MM.1S (cell line): ENCODE measurements around the gene ADAP1.

ENCODE experiments used
- DNase-seq: peaks from one replicate; pipeline ENCODE4 v3.0.0-alpha.2; 2015
- H2AFZ ChIP-seq: fragments of 300-600 bp; sonication (generic); 2 replicates; pipeline ENCODE4 v1.6.0; 2016; ENCODE audit warnings: antibody characterized with exemption, low read length
- H3F3A ChIP-seq: fragments of 300-600 bp; sonication (generic); 2 replicates; pipeline ENCODE4 v1.6.1; 2016; ENCODE audit warnings: mild to moderate bottlenecking, antibody characterized with exemption, low read length, moderate library complexity, mixed read lengths; ENCODE audit not compliant: insufficient read depth
- H3K27ac ChIP-seq: fragments of 300-600 bp; sonication (generic); 2 replicates; pipeline ENCODE4 v1.5.1; 2016; ENCODE audit warnings: mild to moderate bottlenecking, low read length
- H3K27me3 ChIP-seq: fragments of 300-600 bp; sonication (generic); replicated peaks from 2 replicates; pipeline ENCODE4 v1.6.0; 2016; ENCODE audit warnings: low read length; ENCODE audit not compliant: insufficient read depth
- H3K36me3 ChIP-seq: fragments of 300-600 bp; sonication (generic); replicated peaks from 2 replicates; pipeline ENCODE4 v1.6.1; 2016; ENCODE audit warnings: mild to moderate bottlenecking, low read length, mixed read lengths; ENCODE audit not compliant: insufficient read depth
- H3K4me1 ChIP-seq: fragments of 300-600 bp; sonication (generic); 2 replicates; pipeline ENCODE4 v1.6.1; 2016; ENCODE audit warnings: low read length, mixed read lengths
- H3K4me2 ChIP-seq: fragments of 300-600 bp; sonication (generic); 2 replicates; pipeline ENCODE4 v1.6.0; 2016; ENCODE audit warnings: low read depth, low read length
- H3K4me3 ChIP-seq: fragments of 300-600 bp; sonication (generic); 2 replicates; pipeline ENCODE4 v1.5.1; 2016; ENCODE audit warnings: low read length, mixed read lengths
- H3K79me2 ChIP-seq: fragments of 300-600 bp; sonication (generic); 2 replicates; pipeline ENCODE4 v1.6.1; 2016; ENCODE audit warnings: mixed run types, low read length, mixed read lengths
- H3K9ac ChIP-seq: fragments of 300-600 bp; sonication (generic); 2 replicates; pipeline ENCODE4 v1.6.1; 2016; ENCODE audit warnings: low read length, mixed read lengths
- H3K9me2 ChIP-seq: fragments of 300-600 bp; sonication (generic); replicated peaks from 2 replicates; pipeline ENCODE4 v1.6.1; 2016; ENCODE audit warnings: mild to moderate bottlenecking, low read length, mixed read lengths; ENCODE audit not compliant: insufficient read depth
- H3K9me3 ChIP-seq: fragments of 300-600 bp; sonication (generic); replicated peaks from 2 replicates; pipeline ENCODE4 v1.6.1; 2016; ENCODE audit warnings: mild to moderate bottlenecking, low read length, mixed read lengths; ENCODE audit not compliant: insufficient read depth
- H4K20me1 ChIP-seq: fragments of 300-600 bp; sonication (generic); 2 replicates; pipeline ENCODE4 v1.6.1; 2016; ENCODE audit warnings: mild to moderate bottlenecking, low read length, moderate library complexity, mixed read lengths; ENCODE audit not compliant: insufficient read depth
- CTCF ChIP-seq: fragments of 300-600 bp; sonication (generic); IDR thresholded peaks from 2 replicates; pipeline ENCODE4 v1.5.1; 2016; ENCODE audit warnings: antibody characterized with exemption, low read length, mixed read lengths
- EZH2 ChIP-seq: fragments of 300-600 bp; sonication (generic); optimal IDR thresholded peaks from 2 replicates; pipeline ENCODE3; 2017; ENCODE audit warnings: low read depth, mild to moderate bottlenecking, antibody characterized with exemption, low read length, mixed read lengths
- EZH2phosphoT487 ChIP-seq: fragments of 300-600 bp; sonication (generic); IDR thresholded peaks from 2 replicates; pipeline ENCODE4 v1.6.1; 2018; ENCODE audit warnings: antibody characterized with exemption, low read length

The ADAP1 gene

GRCh38 chr7:923108-924041 is 31.1 kb downstream of the ADAP1 start:
- Histone ChIP-seq H3K4me2 (peak overlapping the region; percentile 100), H3K4me3 (peak overlapping the region; percentile 54), H3K79me2 (no peaks in the 10 kb centered on the region), H3K9me2 (no peaks in the 10 kb centered on the region), H3K9me3 (no peaks in the 10 kb centered on the region), H3K27me3 (peaks cover 68% of the 10 kb centered on the region), H3K9ac (peak overlapping the region; percentile 39; the same call in 1 of the 2 replicates), H3F3A (peaks cover 5% of the 10 kb centered on the region; the same call in 1 of the 2 replicates), H3K27ac (no peak overlapping the region), H3K4me1 (peaks cover 21% of the 10 kb centered on the region), H2AFZ (peak overlapping the region; percentile 77), H4K20me1 (no peaks in the 10 kb centered on the region), H3K36me3 (no peaks in the 10 kb centered on the region)
- TF ChIP-seq CTCF, result no peak
- TF ChIP-seq EZH2phosphoT487, result no peak
- no peak for TF ChIP-seq EZH2
- peak; percentile 80 for DNase-seq

- Histone ChIP-seq H2AFZ (peak overlapping the region; percentile 77), H3K79me2 (no peaks in the 10 kb centered on the region), H3K4me1 (peaks cover 21% of the 10 kb centered on the region), H3K9me3 (no peaks in the 10 kb centered on the region), H3K27ac (no peak overlapping the region), H4K20me1 (no peaks in the 10 kb centered on the region), H3K36me3 (no peaks in the 10 kb centered on the region), H3K9me2 (no peaks in the 10 kb centered on the region), H3K4me3 (peak overlapping the region; percentile 54), H3K4me2 (peak overlapping the region; percentile 100), H3K9ac (peak overlapping the region; percentile 13; the same call in 1 of the 2 replicates), H3K27me3 (peaks cover 70% of the 10 kb centered on the region), H3F3A (peaks cover 5% of the 10 kb centered on the region; the same call in 1 of the 2 replicates)
- no peak for TF ChIP-seq EZH2phosphoT487
- DNase-seq, result no peak
Observed at GRCh38 chr7:922334-923107, 32.0 kb downstream of the ADAP1 start.

GRCh38 chr7:921581-922333 is 32.7 kb downstream of the ADAP1 start:
- peaks cover 21% of the 10 kb centered on the region for H3K4me1 ChIP-seq
- no peaks in the 10 kb centered on the region for H3K9me2 ChIP-seq

More at GRCh38 chr7:921581-922333, 32.7 kb downstream of the ADAP1 start:
- H3K79me2 ChIP-seq, result no peaks in the 10 kb centered on the region
- TF ChIP-seq EZH2 (no peak), CTCF (no peak), EZH2phosphoT487 (no peak)
- no peak overlapping the region for H3K9ac ChIP-seq
- H3K36me3 ChIP-seq, result no peaks in the 10 kb centered on the region
- H3K4me2 ChIP-seq, result no peak overlapping the region
- H4K20me1 ChIP-seq, result no peaks in the 10 kb centered on the region
- peaks cover 65% of the 10 kb centered on the region for H3K27me3 ChIP-seq
- H3K4me3 ChIP-seq, result no peak overlapping the region
- no peak overlapping the region for H2AFZ ChIP-seq
- H3K9me3 ChIP-seq, result no peaks in the 10 kb centered on the region
- H3F3A ChIP-seq, result peaks cover 5% of the 10 kb centered on the region; the same call in 1 of the 2 replicates
- no peak for DNase-seq
- H3K27ac ChIP-seq, result no peak overlapping the region
